HG03097 (cell line): ENCODE measurements around the gene RBMS1.
A peak's percentile ranks its signal among the peaks of the same experiment; 100 is the strongest.

ENCODE experiments used
- ATAC-seq: cut with Tn5 transposase; IDR thresholded peaks from one replicate; pipeline ENCODE4 v1.9.1; 2021; ENCODE audit not compliant: unreplicated experiment, low FRiP score

Gene RBMS1

GRCh38 chr2:160415991-160416390, 77.6 kb downstream of the RBMS1 start:
- ATAC-seq: no peak

DNA sequence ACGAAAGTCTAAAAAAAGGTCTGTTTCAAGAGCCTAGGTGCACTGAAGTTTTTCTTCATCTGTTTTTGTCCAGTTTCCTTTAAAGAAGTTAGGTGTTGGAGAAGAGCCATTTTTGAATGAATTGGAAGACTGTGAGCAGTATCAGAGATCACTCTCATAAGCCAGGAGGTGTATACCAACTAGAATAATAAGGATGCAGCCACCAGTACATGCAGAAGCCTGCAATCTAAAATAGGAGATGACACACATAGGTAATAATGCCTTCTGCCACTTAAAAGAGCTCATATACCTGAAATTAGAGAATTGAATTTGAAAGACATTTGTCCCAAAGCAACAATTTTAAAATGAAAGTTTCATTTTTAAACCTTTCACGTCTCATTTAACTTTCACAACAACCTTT, 81.7 kb downstream of the RBMS1 start:
- no peak for ATAC-seq

GRCh38 chr2:160411167-160411566, 82.4 kb downstream of the RBMS1 start:
- ATAC-seq: no peak

GRCh38 chr2:160409480-160409879, 84.1 kb downstream of the RBMS1 start:
- no peak for ATAC-seq

DNA sequence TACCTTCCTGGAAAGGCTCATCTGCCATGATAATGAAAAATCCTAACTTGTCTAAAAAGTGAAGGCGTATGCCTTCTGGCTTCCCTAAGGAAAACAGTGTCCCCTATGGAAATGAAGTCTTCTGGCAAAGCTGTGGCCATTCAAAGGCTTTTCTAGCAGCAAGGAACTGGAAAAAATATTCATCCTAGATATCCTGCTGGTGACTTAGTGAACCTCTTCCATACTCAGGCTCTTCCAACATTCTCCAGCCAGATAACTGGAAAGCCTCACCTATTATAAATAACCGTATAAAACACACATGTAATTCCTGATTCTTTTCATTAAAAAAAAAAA, 84.7 kb downstream of the RBMS1 start:
- no peak for ATAC-seq

GRCh38 chr2:160408173-160408958, 85.2 kb downstream of the RBMS1 start:
- ATAC-seq: no peak

GRCh38 chr2:160407393-160408172, 86.0 kb downstream of the RBMS1 start:
- peak; percentile 42 for ATAC-seq

- ATAC-seq: peak; percentile 43
Measured at GRCh38 chr2:160406591-160407392, 86.8 kb downstream of the RBMS1 start.

GRCh38 chr2:160405077-160405867, 88.3 kb downstream of the RBMS1 start:
- ATAC-seq: no peak

- no peak for ATAC-seq
Measured at GRCh38 chr2:160402997-160403979, 90.3 kb downstream of the RBMS1 start.

DNA sequence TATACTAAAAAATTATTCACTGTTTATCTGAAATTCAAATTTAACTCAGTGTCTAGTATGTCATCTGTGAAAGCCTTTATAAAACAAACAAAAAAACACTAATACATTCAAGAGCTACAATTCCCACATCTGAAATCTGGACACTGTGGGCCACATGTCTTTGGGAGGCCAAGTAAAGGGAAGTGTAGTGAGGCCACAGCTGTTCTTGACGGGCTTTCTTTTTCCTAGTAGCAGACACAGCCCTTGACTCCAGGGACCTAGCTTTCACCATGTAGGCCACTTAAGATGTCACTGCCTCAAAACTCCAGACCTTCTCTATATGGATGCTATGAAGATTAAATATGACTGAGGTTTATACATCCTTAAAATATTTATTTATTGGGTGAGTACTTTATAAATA, 91.1 kb downstream of the RBMS1 start:
- no peak for ATAC-seq

DNA sequence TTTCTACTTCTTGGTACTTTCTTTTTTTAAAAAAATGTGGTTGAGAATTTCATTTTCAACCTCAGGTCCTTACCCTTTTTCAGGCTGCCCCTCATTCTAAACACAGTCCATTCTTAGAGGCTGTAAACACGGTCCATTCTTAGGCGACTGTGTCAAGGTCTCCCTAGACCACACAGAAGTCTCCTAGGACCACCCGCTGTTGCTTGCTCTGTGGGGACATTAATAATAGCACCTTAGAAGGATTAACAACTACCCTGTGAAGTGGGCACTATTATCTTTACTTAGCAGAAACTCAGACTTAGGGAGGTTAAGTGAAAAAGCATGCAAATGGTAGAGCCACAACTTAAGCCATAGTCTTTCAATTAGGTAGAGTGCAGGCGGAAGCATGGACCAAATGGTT, 91.7 kb downstream of the RBMS1 start:
- no peak for ATAC-seq

DNA sequence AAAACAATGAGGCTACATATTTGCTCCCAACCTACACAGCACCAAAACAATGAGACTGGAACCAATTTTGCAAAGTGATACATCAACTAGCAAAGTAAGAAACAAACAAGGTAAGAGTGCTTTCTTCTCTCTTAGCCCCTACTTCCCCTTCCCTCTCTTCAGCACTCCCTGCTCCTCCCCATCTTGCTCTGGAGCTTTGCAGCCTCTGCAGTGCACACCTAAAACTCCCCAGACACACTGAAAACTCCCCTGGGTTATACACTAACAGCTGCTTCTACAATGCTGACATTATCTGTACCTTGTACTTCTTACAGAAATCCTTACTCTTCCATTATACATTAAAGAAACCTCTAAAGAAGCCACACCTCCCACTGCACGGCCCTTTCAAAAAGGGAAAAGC, 93.7 kb downstream of the RBMS1 start:
- no peak for ATAC-seq

- no peak for ATAC-seq
Measured at GRCh38 chr2:160397530-160397865, 96.1 kb downstream of the RBMS1 start.

DNA sequence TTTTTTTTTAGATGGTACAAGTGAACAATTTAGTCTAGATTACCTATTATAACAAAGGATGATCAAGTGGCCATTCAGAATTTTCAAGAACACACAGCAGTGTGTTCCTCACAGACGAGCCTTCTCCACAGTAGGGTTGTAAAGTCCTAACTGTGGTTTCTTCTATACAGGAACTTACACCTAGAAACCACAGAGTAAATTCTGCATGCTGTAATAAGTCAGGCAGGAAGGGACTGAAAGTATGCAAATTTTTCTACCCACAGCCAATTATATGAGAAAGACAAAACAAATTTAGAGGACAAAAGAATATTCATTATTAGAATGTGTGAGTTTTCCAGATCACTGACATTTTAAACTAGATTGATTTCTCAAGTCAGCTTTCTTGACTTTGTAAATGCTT, 99.5 kb downstream of the RBMS1 start:
- peak; percentile 99 for ATAC-seq

GRCh38 chr2:160392201-160392600, 101.4 kb downstream of the RBMS1 start:
- ATAC-seq: no peak

GRCh38 chr2:160390544-160391455, 102.8 kb downstream of the RBMS1 start:
- no peak for ATAC-seq

DNA sequence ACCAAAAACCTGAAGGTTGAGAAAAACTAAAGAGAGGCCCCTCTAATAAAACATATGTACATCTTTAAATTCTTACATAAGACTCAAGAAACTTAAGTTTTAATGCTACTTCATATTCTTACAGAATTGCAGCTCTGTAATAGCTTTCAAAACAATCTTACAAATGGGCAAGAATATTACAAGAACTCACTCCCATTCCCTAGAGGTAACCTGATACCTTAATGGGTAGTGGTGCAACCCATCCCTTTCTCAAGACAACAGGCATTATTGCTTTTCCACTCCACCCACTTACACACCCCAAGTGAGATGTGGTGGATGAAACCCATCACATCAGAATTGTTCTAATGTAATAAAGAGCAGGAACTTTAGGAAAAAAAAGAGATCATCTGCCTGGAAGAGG, 103.7 kb downstream of the RBMS1 start:
- ATAC-seq: no peak
